WTC11 (cell line): ENCODE data around the gene TIPRL. TPM values are rescaled to one million over a fixed set of nuclear protein-coding genes. Genes with fewer than 3 reads are reported as not detected.

ENCODE experiments used
- AFF4 ChIP-seq: sonication (generic); formaldehyde crosslinking; IDR thresholded peaks from 2 replicates; pipeline ENCODE4 v1.8.1; 2023; ENCODE audit warnings: mild to moderate bottlenecking, missing genetic modification reagents, borderline replicate concordance
- ARID4B ChIP-seq: sonication (generic); formaldehyde crosslinking; IDR thresholded peaks from 2 replicates; pipeline ENCODE4 v1.8.0; 2023; ENCODE audit warnings: missing genetic modification reagents, mild to moderate bottlenecking, borderline replicate concordance
- ATF1 ChIP-seq: sonication (generic); formaldehyde crosslinking; IDR thresholded peaks from 2 replicates; pipeline ENCODE4 v1.8.1; 2023; ENCODE audit warnings: mild to moderate bottlenecking, moderate library complexity, missing genetic modification reagents
- CREB1 ChIP-seq: sonication (generic); formaldehyde crosslinking; IDR thresholded peaks from 2 replicates; pipeline ENCODE4 v1.8.0; 2023; ENCODE audit warnings: mild to moderate bottlenecking, missing genetic modification reagents
- CTCF ChIP-seq: fragments of 200-600 bp; IDR thresholded peaks from 2 replicates; pipeline ENCODE4 v1.8.0; 2022; ENCODE audit warnings: antibody characterized with exemption
- ETV6 ChIP-seq: sonication (generic); formaldehyde crosslinking; IDR thresholded peaks from 2 replicates; pipeline ENCODE4 v1.8.1; 2022; ENCODE audit warnings: mild to moderate bottlenecking, missing genetic modification reagents
- FOXP1 ChIP-seq: sonication (generic); formaldehyde crosslinking; IDR thresholded peaks from 2 replicates; pipeline ENCODE4 v1.8.0; 2022; ENCODE audit warnings: missing genetic modification reagents, mild to moderate bottlenecking, moderate library complexity, borderline replicate concordance
- GTF2I ChIP-seq: fragments of 250-450 bp; sonication (Bioruptor Pico); conservative IDR thresholded peaks from 2 replicates; pipeline ENCODE4 v1.4.0; 2021; ENCODE audit warnings: mild to moderate bottlenecking
- HMGXB4 ChIP-seq: sonication (generic); formaldehyde crosslinking; IDR thresholded peaks from 2 replicates; pipeline ENCODE4 v1.8.1; 2023; ENCODE audit warnings: mild to moderate bottlenecking, moderate library complexity, missing genetic modification reagents
- MAX ChIP-seq: sonication (generic); formaldehyde crosslinking; IDR thresholded peaks from 2 replicates; pipeline ENCODE4 v1.8.0; 2022; ENCODE audit warnings: mild to moderate bottlenecking, missing genetic modification reagents
- NFYB ChIP-seq: sonication (generic); formaldehyde crosslinking; conservative IDR thresholded peaks from 2 replicates; pipeline ENCODE4 v1.8.0; 2022; ENCODE audit warnings: low read depth, missing genetic modification reagents
- NR1H2 ChIP-seq: sonication (generic); formaldehyde crosslinking; IDR thresholded peaks from 2 replicates; pipeline ENCODE4 v1.9.0; 2021; ENCODE audit warnings: mild to moderate bottlenecking, moderate library complexity, missing genetic modification reagents
- RELA ChIP-seq: sonication (generic); formaldehyde crosslinking; IDR thresholded peaks from 2 replicates; pipeline ENCODE4 v1.8.1; 2022; ENCODE audit warnings: missing genetic modification reagents, mild to moderate bottlenecking, borderline replicate concordance
- SP1 ChIP-seq: sonication (generic); formaldehyde crosslinking; conservative IDR thresholded peaks from 2 replicates; pipeline ENCODE4 v1.8.1; 2022; ENCODE audit warnings: missing genetic modification reagents
- USF1 ChIP-seq: sonication (generic); formaldehyde crosslinking; IDR thresholded peaks from 2 replicates; pipeline ENCODE4 v1.8.0; 2022; ENCODE audit warnings: mild to moderate bottlenecking, missing genetic modification reagents
- ZNF121 ChIP-seq: sonication (generic); formaldehyde crosslinking; IDR thresholded peaks from 2 replicates; pipeline ENCODE4 v1.8.0; 2023; ENCODE audit warnings: missing genetic modification reagents
- ZNF219 ChIP-seq: sonication (generic); formaldehyde crosslinking; IDR thresholded peaks from 2 replicates; pipeline ENCODE4 v1.8.0; 2023; ENCODE audit warnings: missing genetic modification reagents, mild to moderate bottlenecking, borderline replicate concordance
- ZNF232 ChIP-seq: sonication (generic); formaldehyde crosslinking; IDR thresholded peaks from 2 replicates; pipeline ENCODE4 v1.8.0; 2022; ENCODE audit warnings: mild to moderate bottlenecking, missing genetic modification reagents
- ZNF281 ChIP-seq: sonication (generic); formaldehyde crosslinking; IDR thresholded peaks from 2 replicates; pipeline ENCODE4 v1.8.0; 2023; ENCODE audit warnings: mild to moderate bottlenecking, missing genetic modification reagents
- ZNF423 ChIP-seq: fragments of 250-450 bp; sonication (Bioruptor Pico); IDR thresholded peaks from 2 replicates; pipeline ENCODE4 v2.1.2; 2022; ENCODE audit warnings: mild to moderate bottlenecking, moderate library complexity
- total RNA-seq: library from RNA; stranded (reverse); gene quantifications from 3 replicates; pipeline ENCODE4 v1.2.3, GENCODE V29; 2021

TIPRL gene
- total RNA-seq, 1 experiment from 2014 or later, result 25.3 TPM

GRCh38 chr1:168225476-168226190, 46.9 kb downstream of the TIPRL start, which contains the start of gene SFT2D2 (continued):
- TF ChIP-seq AFF4 (CRISPR knock-in tag), result no peak
- TF ChIP-seq HMGXB4 (CRISPR knock-in tag), result peak; percentile 44; the same call in 1 of the 2 replicates
- TF ChIP-seq ZNF423 (CRISPR knock-in tag), result peak; percentile 83
- peak; percentile 53; the same call in 1 of the 2 replicates for TF ChIP-seq ZNF281 (CRISPR knock-in tag)
- no peak for TF ChIP-seq CTCF
- peak; percentile 77; the same call in 1 of the 2 replicates for TF ChIP-seq SP1 (CRISPR knock-in tag)
- peak; percentile 93 for TF ChIP-seq ETV6 (CRISPR knock-in tag)
- TF ChIP-seq ZNF232, result peak; percentile 69; the same call in 1 of the 2 replicates
- peak; percentile 67; the same call in 1 of the 2 replicates for TF ChIP-seq CREB1 (CRISPR knock-in tag)
- TF ChIP-seq ARID4B (CRISPR knock-in tag), result peak; percentile 94
- TF ChIP-seq ZNF219 (CRISPR knock-in tag), result peak; percentile 76; the same call in 1 of the 2 replicates
- TF ChIP-seq RELA, result peak; percentile 69; the same call in 1 of the 2 replicates
- TF ChIP-seq NFYB (CRISPR knock-in tag), result peak; percentile 21; the same call in 1 of the 2 replicates
- no peak for TF ChIP-seq ZNF121 (CRISPR knock-in tag)
- TF ChIP-seq USF1 (CRISPR knock-in tag), result peak; percentile 56
- peak; percentile 98 for TF ChIP-seq FOXP1 (CRISPR knock-in tag)
- peak; percentile 94 for TF ChIP-seq MAX
- peak; percentile 63; the same call in 1 of the 2 replicates for TF ChIP-seq NR1H2 (CRISPR knock-in tag)
- 0 out of 2 replicates have a peak, but pooled peaks have one; percentile 41 for TF ChIP-seq ATF1 (CRISPR knock-in tag)
- no peak for TF ChIP-seq GTF2I (CRISPR knock-in tag)
